Measurements from ENCODE around the gene BBS7. TPM values are rescaled to one million over a fixed set of nuclear protein-coding genes. Genes with fewer than 3 reads are reported as not detected.

BBS7 gene
- total RNA-seq, 2 donors from 2014 or later = 4.9 to 5.5 TPM

- TF ChIP-seq, protein P1, sequence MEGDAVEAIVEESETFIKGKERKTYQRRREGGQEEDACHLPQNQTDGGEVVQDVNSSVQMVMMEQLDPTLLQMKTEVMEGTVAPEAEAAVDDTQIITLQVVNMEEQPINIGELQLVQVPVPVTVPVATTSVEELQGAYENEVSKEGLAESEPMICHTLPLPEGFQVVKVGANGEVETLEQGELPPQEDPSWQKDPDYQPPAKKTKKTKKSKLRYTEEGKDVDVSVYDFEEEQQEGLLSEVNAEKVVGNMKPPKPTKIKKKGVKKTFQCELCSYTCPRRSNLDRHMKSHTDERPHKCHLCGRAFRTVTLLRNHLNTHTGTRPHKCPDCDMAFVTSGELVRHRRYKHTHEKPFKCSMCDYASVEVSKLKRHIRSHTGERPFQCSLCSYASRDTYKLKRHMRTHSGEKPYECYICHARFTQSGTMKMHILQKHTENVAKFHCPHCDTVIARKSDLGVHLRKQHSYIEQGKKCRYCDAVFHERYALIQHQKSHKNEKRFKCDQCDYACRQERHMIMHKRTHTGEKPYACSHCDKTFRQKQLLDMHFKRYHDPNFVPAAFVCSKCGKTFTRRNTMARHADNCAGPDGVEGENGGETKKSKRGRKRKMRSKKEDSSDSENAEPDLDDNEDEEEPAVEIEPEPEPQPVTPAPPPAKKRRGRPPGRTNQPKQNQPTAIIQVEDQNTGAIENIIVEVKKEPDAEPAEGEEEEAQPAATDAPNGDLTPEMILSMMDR (IDR thresholded peaks at IDR 0.05) = no peak
- H3K27ac ChIP-seq = no peak overlapping the region
- H3K36me3 ChIP-seq = no peaks in the 10 kb centered on the region
- no peaks in the 10 kb centered on the region for H3K27me3 ChIP-seq
- H3K4me1 ChIP-seq = no peaks in the 10 kb centered on the region
- no peaks in the 10 kb centered on the region for H3K9me3 ChIP-seq
- DNase-seq (ENCODE audit: low spot score) = no peak
- H3K4me3 ChIP-seq = no peak overlapping the region
Observed at GRCh38 chr4:121888134-121888533, 17.9 kb upstream of the BBS7 start.

GRCh38 chr4:121885115-121885514 lies 14.8 kb upstream of the BBS7 start:
- Histone ChIP-seq H3K9me3 (no peaks in the 10 kb centered on the region), H3K36me3 (no peaks in the 10 kb centered on the region), H3K4me1 (no peaks in the 10 kb centered on the region), H3K4me3 (no peak overlapping the region), H3K27me3 (no peaks in the 10 kb centered on the region), H3K27ac (no peak overlapping the region)
- TF ChIP-seq, protein P1 (IDR thresholded peaks at IDR 0.05) = no peak
- DNase-seq (ENCODE audit: low spot score) = no peak

- Histone ChIP-seq H3K4me1 (no peaks in the 10 kb centered on the region), H3K27me3 (no peaks in the 10 kb centered on the region), H3K27ac (no peak overlapping the region), H3K4me3 (no peak overlapping the region), H3K9me3 (no peaks in the 10 kb centered on the region), H3K36me3 (no peaks in the 10 kb centered on the region)
- no peak for DNase-seq (ENCODE audit: low spot score)
- TF ChIP-seq, protein P1 (IDR thresholded peaks at IDR 0.05) = no peak
Observed at GRCh38 chr4:121881158-121881557, 10.9 kb upstream of the BBS7 start.

DNA sequence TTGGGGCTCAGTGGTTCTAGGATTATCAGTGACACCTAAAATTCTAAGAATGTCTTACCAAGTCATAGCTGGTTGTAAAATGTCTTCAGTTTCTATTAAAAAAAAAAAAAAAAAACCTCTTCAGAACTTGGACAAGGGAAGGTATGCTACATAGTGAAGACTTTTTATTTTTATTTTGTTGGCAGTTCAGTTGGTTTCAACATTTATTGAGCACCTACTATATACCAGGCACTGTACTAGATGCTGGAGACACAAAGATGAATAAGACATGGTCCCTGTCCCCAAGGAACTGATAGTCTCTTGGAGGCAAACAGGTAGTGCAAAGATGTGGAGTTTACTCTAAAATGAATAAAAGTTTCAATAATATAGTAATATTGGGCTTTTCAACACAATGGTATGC lies 8.9 kb upstream of the BBS7 start:
- no peak overlapping the region for H3K4me3 ChIP-seq
- DNase-seq (ENCODE audit: low spot score) = no peak
- no peaks in the 10 kb centered on the region for H3K27me3 ChIP-seq
- H3K4me1 ChIP-seq = no peaks in the 10 kb centered on the region
- no peaks in the 10 kb centered on the region for H3K36me3 ChIP-seq
- H3K9me3 ChIP-seq = no peaks in the 10 kb centered on the region
- TF ChIP-seq, protein P1 (IDR thresholded peaks at IDR 0.05) = no peak
- H3K27ac ChIP-seq = no peak overlapping the region

GRCh38 chr4:121877041-121877773 lies 6.9 kb upstream of the BBS7 start:
- no peaks in the 10 kb centered on the region for H3K9me3 ChIP-seq
- H3K4me1 ChIP-seq = no peaks in the 10 kb centered on the region
- no peak overlapping the region for H3K4me3 ChIP-seq
- H3K36me3 ChIP-seq = no peaks in the 10 kb centered on the region
- no peak overlapping the region for H3K27ac ChIP-seq
- no peaks in the 10 kb centered on the region for H3K27me3 ChIP-seq
- TF ChIP-seq, protein P1 (IDR thresholded peaks at IDR 0.05) = no peak
- DNase-seq (ENCODE audit: low spot score) = no peak

DNA sequence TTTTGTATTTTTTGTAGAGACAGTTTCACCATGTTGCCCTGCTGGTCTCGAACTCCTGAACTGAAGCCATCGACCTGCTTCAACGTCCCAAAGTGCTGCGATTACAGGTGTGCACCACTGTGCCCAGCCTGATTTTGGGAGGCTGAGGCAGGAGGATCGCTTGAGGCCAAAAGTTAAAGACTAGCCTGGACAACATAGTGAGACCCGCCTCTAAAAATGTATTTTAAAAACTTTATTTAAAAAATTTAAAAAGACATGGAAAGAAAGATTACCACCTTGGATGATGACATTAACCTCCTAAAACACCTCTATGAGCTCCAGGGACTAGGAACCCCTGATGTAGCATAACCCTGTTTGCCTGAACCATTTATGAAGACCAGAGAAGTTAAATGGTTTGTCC lies 5.8 kb upstream of the BBS7 start:
- Histone ChIP-seq H3K4me3 (no peak overlapping the region), H3K4me1 (no peaks in the 10 kb centered on the region), H3K36me3 (no peaks in the 10 kb centered on the region), H3K9me3 (no peaks in the 10 kb centered on the region), H3K27me3 (no peaks in the 10 kb centered on the region), H3K27ac (no peak overlapping the region)
- TF ChIP-seq, protein P1 (IDR thresholded peaks at IDR 0.05) = no peak
- DNase-seq (ENCODE audit: low spot score) = no peak

Data from right atrium auricular region (tissue), 2 donors.